WERI-Rb-1 (cell line): ENCODE data around the gene KRTAP5-4.

ENCODE experiments used
- DNase-seq: peaks from one replicate; pipeline ENCODE4 v3.0.0-alpha.2; 2020
- H3K27ac ChIP-seq: fragments of 250-450 bp; sonication (Bioruptor Pico); 2 replicates; pipeline ENCODE4 v1.5.1; 2020; ENCODE audit warnings: mild to moderate bottlenecking, moderate library complexity
- H3K27me3 ChIP-seq: fragments of 250-450 bp; sonication (Bioruptor Pico); 2 replicates; pipeline ENCODE4 v1.5.1; 2021; ENCODE audit warnings: mild to moderate bottlenecking, low read depth, moderate library complexity; ENCODE audit not compliant: insufficient read depth, severe bottlenecking
- H3K36me3 ChIP-seq: fragments of 250-450 bp; sonication (Bioruptor Pico); 2 replicates; pipeline ENCODE4 v1.5.1; 2020; ENCODE audit warnings: mild to moderate bottlenecking, moderate library complexity
- H3K4me3 ChIP-seq: 2 replicates; pipeline ENCODE4 v1.5.1; 2011; ENCODE audit warnings: low read depth, mild to moderate bottlenecking, control low read depth, low read length
- H3K9me3 ChIP-seq: fragments of 250-450 bp; sonication (Bioruptor Pico); 2 replicates; pipeline ENCODE4 v1.5.1; 2021; ENCODE audit warnings: mild to moderate bottlenecking, moderate library complexity; ENCODE audit not compliant: severe bottlenecking
- TF ChIP-seq, protein P1 (sequence below): IDR thresholded peaks from 2 replicates; pipeline ENCODE4 v1.5.1; 2011; ENCODE audit warnings: low read depth, mild to moderate bottlenecking, control low read depth, inconsistent platforms, low read length

KRTAP5-4 gene

GRCh38 chr11:1659506-1659905 lies 37.6 kb upstream of the KRTAP5-4 start:
- no peaks in the 10 kb centered on the region for H3K9me3 ChIP-seq
- no peak for DNase-seq
- no peaks in the 10 kb centered on the region for H3K36me3 ChIP-seq
- H3K4me3 ChIP-seq: no peak overlapping the region
- H3K27ac ChIP-seq: no peak overlapping the region
- TF ChIP-seq, protein P1, sequence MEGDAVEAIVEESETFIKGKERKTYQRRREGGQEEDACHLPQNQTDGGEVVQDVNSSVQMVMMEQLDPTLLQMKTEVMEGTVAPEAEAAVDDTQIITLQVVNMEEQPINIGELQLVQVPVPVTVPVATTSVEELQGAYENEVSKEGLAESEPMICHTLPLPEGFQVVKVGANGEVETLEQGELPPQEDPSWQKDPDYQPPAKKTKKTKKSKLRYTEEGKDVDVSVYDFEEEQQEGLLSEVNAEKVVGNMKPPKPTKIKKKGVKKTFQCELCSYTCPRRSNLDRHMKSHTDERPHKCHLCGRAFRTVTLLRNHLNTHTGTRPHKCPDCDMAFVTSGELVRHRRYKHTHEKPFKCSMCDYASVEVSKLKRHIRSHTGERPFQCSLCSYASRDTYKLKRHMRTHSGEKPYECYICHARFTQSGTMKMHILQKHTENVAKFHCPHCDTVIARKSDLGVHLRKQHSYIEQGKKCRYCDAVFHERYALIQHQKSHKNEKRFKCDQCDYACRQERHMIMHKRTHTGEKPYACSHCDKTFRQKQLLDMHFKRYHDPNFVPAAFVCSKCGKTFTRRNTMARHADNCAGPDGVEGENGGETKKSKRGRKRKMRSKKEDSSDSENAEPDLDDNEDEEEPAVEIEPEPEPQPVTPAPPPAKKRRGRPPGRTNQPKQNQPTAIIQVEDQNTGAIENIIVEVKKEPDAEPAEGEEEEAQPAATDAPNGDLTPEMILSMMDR: no peak
- H3K27me3 ChIP-seq: peaks cover 53% of the 10 kb centered on the region

GRCh38 chr11:1656670-1657069 lies 34.7 kb upstream of the KRTAP5-4 start:
- no peaks in the 10 kb centered on the region for H3K36me3 ChIP-seq
- no peak for DNase-seq
- H3K9me3 ChIP-seq: no peaks in the 10 kb centered on the region
- H3K4me3 ChIP-seq: no peak overlapping the region
- no peak overlapping the region for H3K27ac ChIP-seq
- peaks cover 82% of the 10 kb centered on the region for H3K27me3 ChIP-seq
- TF ChIP-seq, protein P1: no peak

DNA sequence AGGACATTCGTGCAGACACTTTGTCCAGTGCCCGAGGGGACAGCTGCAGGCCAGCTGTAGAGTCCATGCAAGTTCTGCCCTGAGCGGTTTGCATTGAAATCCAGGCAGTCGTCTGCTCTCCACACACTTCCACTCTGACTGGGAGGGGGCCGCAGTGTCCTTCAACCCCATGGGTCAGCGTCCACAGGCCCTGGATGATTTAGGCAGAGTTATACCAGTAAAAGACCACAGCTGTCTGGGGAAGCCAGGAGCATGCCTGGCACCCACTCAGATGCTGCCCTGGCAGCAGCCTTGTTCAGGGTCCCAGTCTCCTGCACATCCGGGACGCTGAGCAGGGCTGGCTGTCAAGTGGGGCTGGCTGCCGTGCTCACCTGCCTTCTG lies 34.1 kb upstream of the KRTAP5-4 start:
- DNase-seq: no peak
- Histone ChIP-seq H3K36me3 (no peaks in the 10 kb centered on the region), H3K9me3 (no peaks in the 10 kb centered on the region), H3K4me3 (no peak overlapping the region), H3K27me3 (peaks cover 88% of the 10 kb centered on the region), H3K27ac (no peak overlapping the region)
- TF ChIP-seq, protein P1: no peak

DNA sequence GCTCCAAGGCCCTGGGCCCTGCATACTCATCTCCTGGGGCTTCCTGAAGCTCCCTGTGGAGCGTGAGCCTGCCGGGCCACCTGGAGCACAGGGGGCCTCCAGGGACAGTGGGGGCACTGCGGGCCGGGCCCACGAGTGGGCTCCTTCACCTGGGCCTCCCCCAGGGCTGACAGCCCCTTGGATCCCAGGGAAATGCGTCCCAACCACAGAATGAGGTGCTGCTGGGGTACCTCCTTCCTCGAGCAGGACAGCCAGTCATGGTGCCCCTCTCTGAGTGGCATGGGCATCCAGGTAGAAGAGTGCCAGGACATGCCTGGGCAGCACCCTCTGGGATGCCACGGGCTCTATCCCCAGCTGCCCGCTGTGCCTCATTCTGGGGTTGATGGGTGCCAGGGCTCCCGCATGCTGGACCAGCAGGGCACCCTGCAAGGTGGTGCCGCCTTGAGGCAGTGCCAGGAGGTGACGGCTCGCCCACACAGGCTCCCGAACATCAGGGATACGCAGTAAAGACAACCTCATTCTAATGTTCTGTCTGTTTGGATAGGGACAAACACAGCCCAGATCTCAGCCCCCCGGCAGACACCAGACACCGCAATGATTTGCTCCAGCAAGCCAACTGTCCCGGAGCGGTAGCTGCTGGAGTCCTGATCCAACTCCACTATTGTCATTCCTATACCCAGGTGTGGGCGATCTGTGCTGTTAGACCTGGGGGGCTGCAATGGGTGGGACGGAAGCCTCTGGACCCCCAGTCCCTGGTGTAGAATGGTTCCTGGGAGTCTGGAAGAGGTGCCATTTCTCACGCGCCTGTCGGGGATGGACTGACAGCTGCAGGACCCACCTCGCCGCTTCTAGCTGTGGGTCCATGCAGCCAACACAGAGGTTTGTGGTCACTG lies 33.5 kb upstream of the KRTAP5-4 start:
- Histone ChIP-seq H3K27me3 (peaks cover 94% of the 10 kb centered on the region), H3K4me3 (no peak overlapping the region), H3K27ac (no peak overlapping the region)

DNA sequence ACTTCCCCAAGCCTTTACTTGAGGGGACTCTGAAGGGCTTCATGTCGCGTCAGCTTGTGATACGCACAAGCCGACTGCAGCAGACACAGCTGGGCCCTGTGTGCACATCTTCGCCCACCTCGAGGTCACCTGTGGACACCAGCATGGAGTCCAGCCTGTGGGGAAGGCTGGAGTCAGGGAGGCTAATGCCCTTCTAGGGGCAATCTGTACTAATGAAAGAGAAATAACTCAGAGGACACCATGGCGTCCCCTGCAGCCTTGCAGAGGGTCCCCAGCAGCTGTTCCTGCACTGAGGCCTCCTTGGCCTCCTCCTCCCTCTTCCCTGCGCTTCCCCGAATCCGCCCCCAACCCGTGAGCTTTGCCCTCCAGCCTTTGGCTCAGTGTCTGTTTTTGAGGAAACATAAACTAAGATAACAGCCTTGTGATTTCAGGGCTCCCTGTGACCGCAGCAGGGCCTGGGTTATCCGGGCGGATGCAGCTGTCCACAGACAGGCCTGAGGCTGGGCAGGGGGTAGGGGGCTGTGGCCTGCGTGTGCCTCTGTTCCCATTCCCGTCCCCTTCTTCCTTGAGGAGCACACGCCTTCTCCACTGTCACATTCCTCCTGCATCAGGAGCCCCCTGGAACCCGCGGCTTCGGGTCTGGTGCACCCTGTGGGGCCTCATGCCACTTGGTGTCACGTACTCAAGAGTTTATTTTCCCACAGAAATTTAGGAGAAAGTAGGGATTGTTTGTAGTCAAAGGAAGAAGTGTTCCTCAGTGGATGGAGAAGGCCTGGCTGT lies 32.6 kb upstream of the KRTAP5-4 start:
- Histone ChIP-seq H3K9me3 (no peaks in the 10 kb centered on the region), H3K36me3 (no peaks in the 10 kb centered on the region), H3K27ac (no peak overlapping the region), H3K27me3 (peaks cover 94% of the 10 kb centered on the region), H3K4me3 (no peak overlapping the region)
- no peak for DNase-seq
- TF ChIP-seq, protein P1: no peak

More for the DNA sequence above, 33.5 kb upstream of the KRTAP5-4 start:
- no peak for DNase-seq
- Histone ChIP-seq H3K9me3 (no peaks in the 10 kb centered on the region), H3K36me3 (no peaks in the 10 kb centered on the region)
- TF ChIP-seq, protein P1: no peak
